HepG2 (cell line): Measurements from ENCODE around the gene ATP5MC2. TPM values are rescaled to one million over a fixed set of nuclear protein-coding genes. Genes with fewer than 3 reads are reported as not detected.

ENCODE experiments used
- CHD2 ChIP-seq: IDR thresholded peaks from 2 replicates; pipeline ENCODE4 v1.6.1; 2011; ENCODE audit warnings: low read depth, low read length, improper control_type of control experiment
- GTF2F1 ChIP-seq: fragments of 150-350 bp; IDR thresholded peaks from 2 replicates; pipeline ENCODE4 v1.6.1; 2014; ENCODE audit warnings: low read length
- HCFC1 ChIP-seq: fragments of 150-350 bp; IDR thresholded peaks from 2 replicates; pipeline ENCODE4 v1.6.1; 2014; ENCODE audit warnings: low read depth, low read length
- SIN3A ChIP-seq: IDR thresholded peaks from 2 replicates; pipeline ENCODE4 v1.6.1; 2011; ENCODE audit warnings: low read depth, mild to moderate bottlenecking, control low read depth, low read length, borderline replicate concordance
- SIX1 ChIP-seq: sonication (generic); formaldehyde crosslinking; IDR thresholded peaks from 2 replicates; pipeline ENCODE4 v1.4.0; 2020; ENCODE audit warnings: missing genetic modification reagents, borderline replicate concordance
- SMARCE1 ChIP-seq: fragments of 450-650 bp; IDR thresholded peaks from 2 replicates; pipeline ENCODE4 v1.6.1; 2017; ENCODE audit warnings: borderline replicate concordance
- ZFP1 ChIP-seq: IDR thresholded peaks from 2 replicates; pipeline ENCODE4 v1.6.1; 2016
- ZNF292 ChIP-seq: sonication (generic); formaldehyde crosslinking; IDR thresholded peaks from 2 replicates; pipeline ENCODE4 v1.8.1; 2022; ENCODE audit warnings: mild to moderate bottlenecking, low read depth, missing genetic modification reagents, borderline replicate concordance
- ZNF543 ChIP-seq: sonication (generic); formaldehyde crosslinking; IDR thresholded peaks from 2 replicates; pipeline ENCODE4 v1.4.0; 2020; ENCODE audit warnings: mild to moderate bottlenecking, missing genetic modification reagents
- ZNF552 ChIP-seq: sonication (generic); formaldehyde crosslinking; IDR thresholded peaks from 2 replicates; pipeline ENCODE4 v1.9.0; 2022; ENCODE audit warnings: missing genetic modification reagents, mild to moderate bottlenecking, borderline replicate concordance
- polyA plus RNA-seq, 8 experiments: library from polyadenylated mRNA; depleted of rRNA in 3 of 8; stranded (reverse) in 7 of 8; unstranded in 1 of 8; fragments of >200 nt; fragmentation: Illumina TruSeq in 4 of 8; extraction: Trizol in 4 of 8; gene quantifications; 2 replicates each; pipeline versions ENCODE4 v1.2.1 to v1.2.3, GENCODE V29; 2011 to 2016; ENCODE audit warnings: low read depth in 4 of 8, missing spikeins in 1 of 8, mixed read lengths in 1 of 8; ENCODE audit not compliant: insufficient read depth in 1 of 8
- total RNA-seq, 5 experiments: library from RNA; depleted of rRNA; stranded (reverse); fragments of >200 nt; fragmentation: Illumina TruSeq; extraction: Trizol; gene quantifications; 2 replicates each; pipeline ENCODE4 v1.2.3, GENCODE V29; 2016; ENCODE audit warnings: low read depth in 1 of 5
- TF ChIP-seq, protein P1 (sequence below): sonication (generic); formaldehyde crosslinking; IDR thresholded peaks from 2 replicates; pipeline ENCODE4 v1.5.0; 2020; ENCODE audit warnings: missing genetic modification reagents, mild to moderate bottlenecking, borderline replicate concordance
- TF ChIP-seq, protein P2 (sequence below): IDR thresholded peaks from 2 replicates; pipeline ENCODE4 v1.4.0; 2020; ENCODE audit warnings: mild to moderate bottlenecking, missing genetic modification reagents
- TF ChIP-seq, protein P3 (sequence below): sonication (generic); formaldehyde crosslinking; IDR thresholded peaks from 2 replicates; pipeline ENCODE4 v1.5.0; 2020; ENCODE audit warnings: mild to moderate bottlenecking, missing genetic modification reagents, moderate library complexity
- TF ChIP-seq, protein P4 (sequence below): conservative IDR thresholded peaks from 2 replicates; pipeline ENCODE4 v1.6.1; 2018; ENCODE audit warnings: missing genetic modification reagents
- TF ChIP-seq, protein P5 (sequence below): sonication (generic); formaldehyde crosslinking; IDR thresholded peaks from 2 replicates; pipeline ENCODE4 v1.4.0; 2020; ENCODE audit warnings: mild to moderate bottlenecking, missing genetic modification reagents, borderline replicate concordance

The ATP5MC2 gene
- total and polyA plus RNA-seq, 2 of the 13 experiments (the other 11 are each of a cell fraction or from before 2014, with no cell fraction given): 230 to 257 TPM

DNA sequence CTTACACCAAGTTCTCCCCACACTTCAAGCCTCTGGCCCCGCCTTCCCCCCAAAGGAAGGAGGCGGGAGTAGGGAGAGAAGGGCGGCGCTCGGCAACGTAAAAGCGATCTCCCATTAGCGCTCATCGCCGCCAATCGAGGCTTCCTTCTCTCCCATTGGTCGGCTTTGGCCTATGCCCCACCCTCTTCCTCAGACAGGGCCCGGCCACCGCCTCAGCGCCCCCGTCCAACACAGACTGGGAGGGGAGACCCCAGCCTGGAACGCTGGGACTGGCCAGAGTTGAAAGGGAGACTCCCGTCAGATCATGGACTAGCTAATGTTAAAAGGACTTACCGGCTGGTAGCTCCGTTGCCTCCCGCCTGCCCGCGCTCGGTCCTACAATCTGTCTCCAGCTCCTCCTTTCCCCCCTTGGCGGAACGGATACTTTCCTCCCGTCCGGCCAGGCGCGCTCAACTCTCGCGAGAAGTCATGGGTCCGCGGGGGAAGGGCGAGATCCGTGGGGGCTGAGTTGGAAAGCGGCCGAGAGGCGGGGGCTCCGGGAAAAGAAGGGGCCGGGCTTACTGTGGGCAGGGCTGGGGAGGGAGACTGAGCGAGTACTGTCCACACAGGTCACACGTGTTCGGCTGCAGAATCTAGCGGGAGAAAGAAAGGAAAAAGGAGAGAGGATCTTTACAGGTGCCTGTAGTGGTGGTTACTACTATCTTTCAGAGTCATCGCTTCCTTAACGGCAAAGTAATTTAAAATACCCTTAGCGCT lies 49.8 kb downstream of the ATP5MC2 start, which contains the start of gene ATF7 (continued):
- TF ChIP-seq ZNF552 (no peak), SIN3A (no peak; the same call in 1 of the 2 replicates), HCFC1 (peak; percentile 44; the same call in 1 of the 2 replicates), ZNF543 (CRISPR knock-in tag) (no peak; the same call in 1 of the 2 replicates), GTF2F1 (no peak), SMARCE1 (no peak), ZNF292 (peak; percentile 58; the same call in 1 of the 2 replicates), CHD2 (peak; percentile 98), SIX1 (no peak), ZFP1 (CRISPR knock-in tag) (no peak; the same call in 1 of the 2 replicates)
- TF ChIP-seq, protein P1, sequence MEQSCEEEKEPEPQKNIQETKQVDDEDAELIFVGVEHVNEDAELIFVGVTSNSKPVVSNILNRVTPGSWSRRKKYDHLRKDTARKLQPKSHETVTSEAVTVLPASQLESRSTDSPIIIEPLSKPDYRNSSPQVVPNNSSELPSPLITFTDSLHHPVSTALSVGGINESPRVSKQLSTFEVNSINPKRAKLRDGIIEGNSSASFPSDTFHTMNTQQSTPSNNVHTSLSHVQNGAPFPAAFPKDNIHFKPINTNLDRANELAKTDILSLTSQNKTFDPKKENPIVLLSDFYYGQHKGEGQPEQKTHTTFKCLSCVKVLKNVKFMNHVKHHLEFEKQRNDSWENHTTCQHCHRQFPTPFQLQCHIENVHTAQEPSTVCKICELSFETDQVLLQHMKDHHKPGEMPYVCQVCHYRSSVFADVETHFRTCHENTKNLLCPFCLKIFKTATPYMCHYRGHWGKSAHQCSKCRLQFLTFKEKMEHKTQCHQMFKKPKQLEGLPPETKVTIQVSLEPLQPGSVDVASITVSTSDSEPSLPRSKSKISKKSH (CRISPR knock-in tag): peak; percentile 84; the same call in 1 of the 2 replicates
- TF ChIP-seq, protein P2, sequence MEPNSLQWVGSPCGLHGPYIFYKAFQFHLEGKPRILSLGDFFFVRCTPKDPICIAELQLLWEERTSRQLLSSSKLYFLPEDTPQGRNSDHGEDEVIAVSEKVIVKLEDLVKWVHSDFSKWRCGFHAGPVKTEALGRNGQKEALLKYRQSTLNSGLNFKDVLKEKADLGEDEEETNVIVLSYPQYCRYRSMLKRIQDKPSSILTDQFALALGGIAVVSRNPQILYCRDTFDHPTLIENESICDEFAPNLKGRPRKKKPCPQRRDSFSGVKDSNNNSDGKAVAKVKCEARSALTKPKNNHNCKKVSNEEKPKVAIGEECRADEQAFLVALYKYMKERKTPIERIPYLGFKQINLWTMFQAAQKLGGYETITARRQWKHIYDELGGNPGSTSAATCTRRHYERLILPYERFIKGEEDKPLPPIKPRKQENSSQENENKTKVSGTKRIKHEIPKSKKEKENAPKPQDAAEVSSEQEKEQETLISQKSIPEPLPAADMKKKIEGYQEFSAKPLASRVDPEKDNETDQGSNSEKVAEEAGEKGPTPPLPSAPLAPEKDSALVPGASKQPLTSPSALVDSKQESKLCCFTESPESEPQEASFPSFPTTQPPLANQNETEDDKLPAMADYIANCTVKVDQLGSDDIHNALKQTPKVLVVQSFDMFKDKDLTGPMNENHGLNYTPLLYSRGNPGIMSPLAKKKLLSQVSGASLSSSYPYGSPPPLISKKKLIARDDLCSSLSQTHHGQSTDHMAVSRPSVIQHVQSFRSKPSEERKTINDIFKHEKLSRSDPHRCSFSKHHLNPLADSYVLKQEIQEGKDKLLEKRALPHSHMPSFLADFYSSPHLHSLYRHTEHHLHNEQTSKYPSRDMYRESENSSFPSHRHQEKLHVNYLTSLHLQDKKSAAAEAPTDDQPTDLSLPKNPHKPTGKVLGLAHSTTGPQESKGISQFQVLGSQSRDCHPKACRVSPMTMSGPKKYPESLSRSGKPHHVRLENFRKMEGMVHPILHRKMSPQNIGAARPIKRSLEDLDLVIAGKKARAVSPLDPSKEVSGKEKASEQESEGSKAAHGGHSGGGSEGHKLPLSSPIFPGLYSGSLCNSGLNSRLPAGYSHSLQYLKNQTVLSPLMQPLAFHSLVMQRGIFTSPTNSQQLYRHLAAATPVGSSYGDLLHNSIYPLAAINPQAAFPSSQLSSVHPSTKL: peak; percentile 35; the same call in 1 of the 2 replicates
- TF ChIP-seq, protein P3, sequence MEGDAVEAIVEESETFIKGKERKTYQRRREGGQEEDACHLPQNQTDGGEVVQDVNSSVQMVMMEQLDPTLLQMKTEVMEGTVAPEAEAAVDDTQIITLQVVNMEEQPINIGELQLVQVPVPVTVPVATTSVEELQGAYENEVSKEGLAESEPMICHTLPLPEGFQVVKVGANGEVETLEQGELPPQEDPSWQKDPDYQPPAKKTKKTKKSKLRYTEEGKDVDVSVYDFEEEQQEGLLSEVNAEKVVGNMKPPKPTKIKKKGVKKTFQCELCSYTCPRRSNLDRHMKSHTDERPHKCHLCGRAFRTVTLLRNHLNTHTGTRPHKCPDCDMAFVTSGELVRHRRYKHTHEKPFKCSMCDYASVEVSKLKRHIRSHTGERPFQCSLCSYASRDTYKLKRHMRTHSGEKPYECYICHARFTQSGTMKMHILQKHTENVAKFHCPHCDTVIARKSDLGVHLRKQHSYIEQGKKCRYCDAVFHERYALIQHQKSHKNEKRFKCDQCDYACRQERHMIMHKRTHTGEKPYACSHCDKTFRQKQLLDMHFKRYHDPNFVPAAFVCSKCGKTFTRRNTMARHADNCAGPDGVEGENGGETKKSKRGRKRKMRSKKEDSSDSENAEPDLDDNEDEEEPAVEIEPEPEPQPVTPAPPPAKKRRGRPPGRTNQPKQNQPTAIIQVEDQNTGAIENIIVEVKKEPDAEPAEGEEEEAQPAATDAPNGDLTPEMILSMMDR (CRISPR knock-in tag): peak; percentile 22; the same call in 1 of the 2 replicates
- TF ChIP-seq, protein P4, sequence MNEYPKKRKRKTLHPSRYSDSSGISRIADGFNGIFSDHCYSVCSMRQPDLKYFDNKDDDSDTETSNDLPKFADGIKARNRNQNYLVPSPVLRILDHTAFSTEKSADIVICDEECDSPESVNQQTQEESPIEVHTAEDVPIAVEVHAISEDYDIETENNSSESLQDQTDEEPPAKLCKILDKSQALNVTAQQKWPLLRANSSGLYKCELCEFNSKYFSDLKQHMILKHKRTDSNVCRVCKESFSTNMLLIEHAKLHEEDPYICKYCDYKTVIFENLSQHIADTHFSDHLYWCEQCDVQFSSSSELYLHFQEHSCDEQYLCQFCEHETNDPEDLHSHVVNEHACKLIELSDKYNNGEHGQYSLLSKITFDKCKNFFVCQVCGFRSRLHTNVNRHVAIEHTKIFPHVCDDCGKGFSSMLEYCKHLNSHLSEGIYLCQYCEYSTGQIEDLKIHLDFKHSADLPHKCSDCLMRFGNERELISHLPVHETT (CRISPR knock-in tag): no peak
- TF ChIP-seq, protein P5, sequence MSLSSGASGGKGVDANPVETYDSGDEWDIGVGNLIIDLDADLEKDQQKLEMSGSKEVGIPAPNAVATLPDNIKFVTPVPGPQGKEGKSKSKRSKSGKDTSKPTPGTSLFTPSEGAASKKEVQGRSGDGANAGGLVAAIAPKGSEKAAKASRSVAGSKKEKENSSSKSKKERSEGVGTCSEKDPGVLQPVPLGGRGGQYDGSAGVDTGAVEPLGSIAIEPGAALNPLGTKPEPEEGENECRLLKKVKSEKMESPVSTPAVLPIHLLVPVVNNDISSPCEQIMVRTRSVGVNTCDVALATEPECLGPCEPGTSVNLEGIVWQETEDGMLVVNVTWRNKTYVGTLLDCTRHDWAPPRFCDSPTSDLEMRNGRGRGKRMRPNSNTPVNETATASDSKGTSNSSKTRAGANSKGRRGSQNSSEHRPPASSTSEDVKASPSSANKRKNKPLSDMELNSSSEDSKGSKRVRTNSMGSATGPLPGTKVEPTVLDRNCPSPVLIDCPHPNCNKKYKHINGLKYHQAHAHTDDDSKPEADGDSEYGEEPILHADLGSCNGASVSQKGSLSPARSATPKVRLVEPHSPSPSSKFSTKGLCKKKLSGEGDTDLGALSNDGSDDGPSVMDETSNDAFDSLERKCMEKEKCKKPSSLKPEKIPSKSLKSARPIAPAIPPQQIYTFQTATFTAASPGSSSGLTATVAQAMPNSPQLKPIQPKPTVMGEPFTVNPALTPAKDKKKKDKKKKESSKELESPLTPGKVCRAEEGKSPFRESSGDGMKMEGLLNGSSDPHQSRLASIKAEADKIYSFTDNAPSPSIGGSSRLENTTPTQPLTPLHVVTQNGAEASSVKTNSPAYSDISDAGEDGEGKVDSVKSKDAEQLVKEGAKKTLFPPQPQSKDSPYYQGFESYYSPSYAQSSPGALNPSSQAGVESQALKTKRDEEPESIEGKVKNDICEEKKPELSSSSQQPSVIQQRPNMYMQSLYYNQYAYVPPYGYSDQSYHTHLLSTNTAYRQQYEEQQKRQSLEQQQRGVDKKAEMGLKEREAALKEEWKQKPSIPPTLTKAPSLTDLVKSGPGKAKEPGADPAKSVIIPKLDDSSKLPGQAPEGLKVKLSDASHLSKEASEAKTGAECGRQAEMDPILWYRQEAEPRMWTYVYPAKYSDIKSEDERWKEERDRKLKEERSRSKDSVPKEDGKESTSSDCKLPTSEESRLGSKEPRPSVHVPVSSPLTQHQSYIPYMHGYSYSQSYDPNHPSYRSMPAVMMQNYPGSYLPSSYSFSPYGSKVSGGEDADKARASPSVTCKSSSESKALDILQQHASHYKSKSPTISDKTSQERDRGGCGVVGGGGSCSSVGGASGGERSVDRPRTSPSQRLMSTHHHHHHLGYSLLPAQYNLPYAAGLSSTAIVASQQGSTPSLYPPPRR: no peak
